ENCODE results near the gene TMEM245.
"Not testable (repeated sequence)": the region's sequence is repeated elsewhere in the genome, so short reads cannot be mapped to it uniquely, and the experiment has no call there.

The TMEM245 gene

GRCh38 chr9:109149089-109149488 is 29.3 kb upstream of the TMEM245 start:
- no peak for DNase-seq (ENCODE audit: insufficient read length, low spot score)
- FAIRE-seq, result no peak
- TF ChIP-seq POLR2A (IDR thresholded peaks at IDR 0.05; ENCODE audit: low read depth, low read length), result no peak

GRCh38 chr9:109145051-109145450 is 25.3 kb upstream of the TMEM245 start:
- no peak for DNase-seq (ENCODE audit: insufficient read length, low spot score)
- no peak for TF ChIP-seq POLR2A (IDR thresholded peaks at IDR 0.05; ENCODE audit: low read depth, low read length)
- FAIRE-seq, result no peak

GRCh38 chr9:109143881-109144562 is 24.3 kb upstream of the TMEM245 start:
- peak; percentile 91 for DNase-seq (ENCODE audit: insufficient read length, low spot score)
- peak; percentile 99 for FAIRE-seq
- no peak for TF ChIP-seq POLR2A (IDR thresholded peaks at IDR 0.05; ENCODE audit: low read depth, low read length)

- no peak for TF ChIP-seq POLR2A (IDR thresholded peaks at IDR 0.05; ENCODE audit: low read depth, low read length)
- FAIRE-seq (no peak), DNase-seq (ENCODE audit: insufficient read length, low spot score) (no peak)
These were observed 21.6 kb upstream of the TMEM245 start for GRCh38 chr9:109141375-109141774.

GRCh38 chr9:109139851-109140250 is 20.1 kb upstream of the TMEM245 start:
- no peak for TF ChIP-seq POLR2A (IDR thresholded peaks at IDR 0.05; ENCODE audit: low read depth, low read length)
- no peak for FAIRE-seq
- DNase-seq (ENCODE audit: insufficient read length, low spot score), result no peak

GRCh38 chr9:109138421-109138820 is 18.7 kb upstream of the TMEM245 start:
- FAIRE-seq (no peak), DNase-seq (ENCODE audit: insufficient read length, low spot score) (no peak)
- no peak for TF ChIP-seq POLR2A (IDR thresholded peaks at IDR 0.05; ENCODE audit: low read depth, low read length)

- DNase-seq (ENCODE audit: insufficient read length, low spot score) (no peak), FAIRE-seq (peak; percentile 64)
- TF ChIP-seq POLR2A (IDR thresholded peaks at IDR 0.05; ENCODE audit: low read depth, low read length), result no peak
These were observed 14.4 kb upstream of the TMEM245 start for GRCh38 chr9:109134167-109134578.

GRCh38 chr9:109133533-109133932 is 13.8 kb upstream of the TMEM245 start:
- FAIRE-seq, result no peak
- no peak for DNase-seq (ENCODE audit: insufficient read length, low spot score)
- TF ChIP-seq POLR2A (IDR thresholded peaks at IDR 0.05; ENCODE audit: low read depth, low read length), result no peak

- TF ChIP-seq POLR2A (IDR thresholded peaks at IDR 0.05; ENCODE audit: low read depth, low read length), result no peak
- DNase-seq (ENCODE audit: insufficient read length, low spot score), result no peak
- peak; percentile 43 for FAIRE-seq
These were observed 12.8 kb upstream of the TMEM245 start for GRCh38 chr9:109132567-109133021.

GRCh38 chr9:109129470-109130197 is 9.9 kb upstream of the TMEM245 start:
- TF ChIP-seq POLR2A (IDR thresholded peaks at IDR 0.05; ENCODE audit: low read depth, low read length), result no peak
- no peak for FAIRE-seq
- DNase-seq (ENCODE audit: insufficient read length, low spot score), result no peak

- not testable (repeated sequence) for DNase-seq (ENCODE audit: insufficient read length, low spot score)
These were observed 6.9 kb upstream of the TMEM245 start for GRCh38 chr9:109126671-109127070.

GRCh38 chr9:109124121-109124520 is 4.4 kb upstream of the TMEM245 start:
- FAIRE-seq (no peak), DNase-seq (ENCODE audit: insufficient read length, low spot score) (no peak)
- no peak for TF ChIP-seq POLR2A (IDR thresholded peaks at IDR 0.05; ENCODE audit: low read depth, low read length)

More at GRCh38 chr9:109126671-109127070, 6.9 kb upstream of the TMEM245 start:
- not testable (repeated sequence) for FAIRE-seq

- DNase-seq (ENCODE audit: insufficient read length, low spot score), result no peak
- FAIRE-seq, result no peak
- no peak for TF ChIP-seq POLR2A (IDR thresholded peaks at IDR 0.05; ENCODE audit: low read depth, low read length)
These were observed 3.2 kb upstream of the TMEM245 start for GRCh38 chr9:109122726-109123621.

GRCh38 chr9:109121232-109121796 is 1.6 kb upstream of the TMEM245 start:
- FAIRE-seq (no peak), DNase-seq (ENCODE audit: insufficient read length, low spot score) (no peak)
- TF ChIP-seq POLR2A (IDR thresholded peaks at IDR 0.05; ENCODE audit: low read depth, low read length), result no peak

Data from H54 (cell line).